GM18907 (cell line): ENCODE results near the gene C5AR2.
"Not testable (repeated sequence)": the region's sequence is repeated elsewhere in the genome, so short reads cannot be mapped to it uniquely, and the experiment has no call there.

ENCODE experiments used
- ATAC-seq: cut with Tn5 transposase; IDR thresholded peaks from one replicate; pipeline ENCODE4 v1.9.1; 2021; ENCODE audit warnings: mild to moderate bottlenecking, moderate library complexity; ENCODE audit not compliant: unreplicated experiment

Gene C5AR2

GRCh38 chr19:47323409-47323808 lies 8.6 kb upstream of the C5AR2 start:
- no peak for ATAC-seq

- ATAC-seq = no peak
Observed at GRCh38 chr19:47323872-47324271, 8.1 kb upstream of the C5AR2 start.

GRCh38 chr19:47324502-47324901 lies 7.5 kb upstream of the C5AR2 start:
- ATAC-seq = no peak

- ATAC-seq = no peak
Observed at GRCh38 chr19:47330466-47330869, 1.5 kb upstream of the C5AR2 start.

GRCh38 chr19:47331490-47331889 lies 485 bp upstream of the C5AR2 start:
- ATAC-seq = no peak

GRCh38 chr19:47336765-47337718 lies 5.1 kb downstream of the C5AR2 start:
- ATAC-seq = not testable (repeated sequence)

GRCh38 chr19:47339196-47339880 lies 7.4 kb downstream of the C5AR2 start:
- no peak for ATAC-seq

- ATAC-seq = no peak
Observed at GRCh38 chr19:47340477-47341208, 8.7 kb downstream of the C5AR2 start.

GRCh38 chr19:47341734-47342133 lies 9.8 kb downstream of the C5AR2 start:
- ATAC-seq = no peak

GRCh38 chr19:47343194-47343802 lies 11.3 kb downstream of the C5AR2 start:
- no peak for ATAC-seq

GRCh38 chr19:47344425-47344824 lies 12.4 kb downstream of the C5AR2 start:
- no peak for ATAC-seq

GRCh38 chr19:47346024-47346423 lies 14.0 kb downstream of the C5AR2 start:
- ATAC-seq = not testable (repeated sequence)

GRCh38 chr19:47348819-47349795 lies 17.1 kb downstream of the C5AR2 start, which contains the start of gene DHX34:
Gene DHX34, plus strand, starts transcription at chr19:47349315. Its CDS starts 3,716 bp downstream, at chr19:47353031.
- ATAC-seq = peak; percentile 90

- no peak for ATAC-seq
Observed at GRCh38 chr19:47350630-47351029, 18.7 kb downstream of the C5AR2 start.

GRCh38 chr19:47351548-47351947 lies 19.6 kb downstream of the C5AR2 start:
- no peak for ATAC-seq

- no peak for ATAC-seq
Observed at GRCh38 chr19:47352095-47352494, 20.1 kb downstream of the C5AR2 start.

- ATAC-seq = no peak
Observed at GRCh38 chr19:47353307-47353712, 21.3 kb downstream of the C5AR2 start.

GRCh38 chr19:47356900-47357299 lies 24.9 kb downstream of the C5AR2 start:
- no peak for ATAC-seq

GRCh38 chr19:47357788-47358680 lies 26.1 kb downstream of the C5AR2 start:
- no peak for ATAC-seq
